GM20000 (cell line): Measurements from ENCODE around the gene SH3RF3.

Experiments used
- DNase-seq: peaks from one replicate; pipeline ENCODE4 v3.0.0; 2012; ENCODE audit warnings: low spot score
- CTCF ChIP-seq: IDR thresholded peaks from 2 replicates; pipeline ENCODE4 v1.5.1; 2012; ENCODE audit warnings: mild to moderate bottlenecking, control low read depth; ENCODE audit errors: extremely low read depth, missing control alignments

SH3RF3 gene

DNA sequence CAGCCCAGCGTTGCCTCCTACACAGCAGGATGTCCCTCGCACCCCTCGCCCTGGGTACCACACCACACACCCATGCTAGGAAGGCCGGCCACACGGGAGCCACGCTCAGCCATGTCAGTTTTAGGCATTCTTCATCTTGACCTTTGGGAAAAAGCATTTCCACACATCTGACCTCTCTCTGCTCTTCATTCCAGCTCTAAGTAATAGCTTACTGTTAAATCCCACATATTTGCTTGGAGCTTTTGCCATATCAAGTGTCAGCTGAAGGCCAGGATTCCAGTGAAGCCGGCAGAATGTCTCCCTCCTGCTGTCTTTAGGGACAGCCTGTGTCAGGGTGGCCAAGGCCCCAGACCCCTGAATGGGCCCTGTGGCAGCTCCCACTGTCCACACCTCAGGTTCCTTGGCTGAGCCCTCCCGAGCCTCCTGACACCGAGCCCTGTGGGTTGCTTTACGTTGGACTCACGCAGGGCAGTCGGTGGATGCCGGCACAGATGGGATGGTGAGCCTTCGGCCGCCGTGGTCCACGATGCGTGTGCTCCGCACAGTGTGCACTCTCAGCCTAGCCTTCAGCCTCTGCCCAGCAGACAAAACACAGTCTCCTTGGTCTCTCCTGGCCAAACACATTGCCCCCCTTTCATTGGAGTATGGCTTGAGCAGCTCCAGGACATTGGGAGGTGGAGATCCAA is 282.8 kb downstream of the SH3RF3 start:
- no peak for DNase-seq

GRCh38 chr2:109415581-109416013 is 286.6 kb downstream of the SH3RF3 start:
- no peak for TF ChIP-seq CTCF
- no peak for DNase-seq

More for the DNA sequence above, 282.8 kb downstream of the SH3RF3 start:
- TF ChIP-seq CTCF = no peak

DNA sequence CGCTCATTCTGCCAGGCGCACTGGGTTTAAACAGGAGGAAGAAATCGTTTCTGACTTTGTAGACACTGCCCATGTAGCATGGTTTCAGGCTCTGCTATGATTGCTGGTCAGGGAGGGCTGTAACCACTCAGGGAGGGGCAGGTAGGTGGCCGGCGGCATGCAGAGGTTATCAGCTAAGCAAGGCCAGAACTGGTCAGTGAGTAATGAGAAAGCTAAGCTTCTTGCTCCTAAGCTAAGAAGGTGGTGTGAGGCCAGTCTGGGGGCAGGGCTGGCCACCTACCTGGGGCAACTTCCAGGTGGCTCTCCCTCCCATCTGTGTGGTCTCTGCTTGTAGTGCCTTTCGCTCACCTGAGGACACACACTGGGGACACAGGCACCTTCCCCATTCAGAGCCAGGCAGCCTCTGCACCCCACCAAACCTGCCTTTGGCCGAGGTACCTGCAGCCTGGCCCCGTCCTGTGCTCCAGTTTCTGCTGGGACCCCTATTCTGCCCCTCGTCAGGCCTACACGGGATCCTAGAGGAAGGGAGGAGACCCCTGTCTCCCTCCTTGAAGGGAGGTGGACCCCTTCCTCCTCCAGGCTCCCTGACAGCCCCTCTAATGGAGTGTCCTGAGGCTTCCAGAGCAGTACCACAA is 288.8 kb downstream of the SH3RF3 start:
- TF ChIP-seq CTCF = no peak
- no peak for DNase-seq

DNA sequence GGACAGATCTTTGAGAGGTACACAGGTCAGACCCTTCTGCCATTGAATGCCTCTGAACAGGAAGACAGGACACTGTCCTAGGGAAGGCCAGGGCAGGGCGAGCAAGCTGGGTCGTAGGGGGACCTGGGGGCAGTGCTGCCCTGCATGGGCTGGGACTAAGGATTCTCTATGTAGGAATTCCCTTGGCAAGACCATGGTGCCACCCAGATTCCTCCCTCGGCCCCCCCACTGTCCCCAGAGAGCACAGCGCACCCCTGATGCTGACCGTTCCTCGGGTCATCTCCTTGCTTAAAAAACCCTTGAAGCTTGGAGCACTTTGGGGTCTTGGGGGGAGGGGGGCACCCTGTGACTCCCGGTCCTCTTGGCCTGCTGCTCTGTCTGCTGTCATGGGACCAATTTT is 289.7 kb downstream of the SH3RF3 start:
- no peak for DNase-seq
- TF ChIP-seq CTCF = no peak

- no peak for TF ChIP-seq CTCF
- no peak for DNase-seq
These were observed 290.3 kb downstream of the SH3RF3 start for GRCh38 chr2:109419171-109419756.

GRCh38 chr2:109419960-109420370 is 291.0 kb downstream of the SH3RF3 start:
- no peak for DNase-seq
- no peak for TF ChIP-seq CTCF

- no peak for TF ChIP-seq CTCF
- no peak for DNase-seq
These were observed 292.1 kb downstream of the SH3RF3 start for GRCh38 chr2:109421101-109421500.
